Measurements from ENCODE around the gene NUP153.

- TF ChIP-seq GATA2 (IDR thresholded peaks at IDR 0.05; ENCODE audit: low read depth, low read length) = no peak
- TF ChIP-seq GATA3 (IDR thresholded peaks at IDR 0.05; ENCODE audit: low read depth, low read length) = no peak
Measured at GRCh38 chr6:17741507-17741906, 34.8 kb upstream of the NUP153 start.
